Endodermal cell (in vitro differentiated cells): Measurements from ENCODE around the gene RHOV. TPM values are rescaled to one million over a fixed set of nuclear protein-coding genes. Genes with fewer than 3 reads are reported as not detected.

Experiments used
- DNase-seq: peaks from one replicate; pipeline ENCODE4 v3.0.0-alpha.2; 2017
- H3K27ac ChIP-seq: 2 replicates; pipeline ENCODE4 v1.5.1; 2013; ENCODE audit warnings: mild to moderate bottlenecking, low read depth, low read length, moderate library complexity
- H3K27me3 ChIP-seq: 2 replicates; pipeline ENCODE4 v1.6.1; 2013; ENCODE audit warnings: mild to moderate bottlenecking, low read length, moderate library complexity; ENCODE audit not compliant: insufficient read depth, control insufficient read depth, poor library complexity, severe bottlenecking
- H3K36me3 ChIP-seq: 2 replicates; pipeline ENCODE4 v1.7.0; 2013; ENCODE audit warnings: mild to moderate bottlenecking, low read length, moderate library complexity; ENCODE audit not compliant: control insufficient read depth, insufficient read depth
- H3K4me1 ChIP-seq: one replicate; pipeline ENCODE4 v1.7.0; 2013; ENCODE audit warnings: low read length; ENCODE audit not compliant: control insufficient read depth, insufficient read depth
- H3K4me3 ChIP-seq: 2 replicates; pipeline ENCODE4 v1.5.1; 2013; ENCODE audit warnings: mild to moderate bottlenecking, low read length, moderate library complexity
- H3K9ac ChIP-seq: 2 replicates; pipeline ENCODE4 v1.6.1; 2013; ENCODE audit warnings: mild to moderate bottlenecking, low read length, moderate library complexity; ENCODE audit not compliant: poor library complexity, severe bottlenecking; ENCODE audit errors: extremely low read depth
- H3K9me3 ChIP-seq: 2 replicates; pipeline ENCODE4 v1.6.1; 2013; ENCODE audit warnings: mild to moderate bottlenecking, low read length, moderate library complexity; ENCODE audit not compliant: control insufficient read depth
- H3K27ac Mint-ChIP-seq: 2 replicates; pipeline ENCODE4 v1.8.0; 2020; ENCODE audit warnings: mixed read lengths
- H3K27me3 Mint-ChIP-seq: 2 replicates; pipeline ENCODE4 v1.8.0; 2021; ENCODE audit warnings: mild to moderate bottlenecking, mixed read lengths; ENCODE audit not compliant: insufficient read depth
- H3K36me3 Mint-ChIP-seq: 2 replicates; pipeline ENCODE4 v1.8.0; 2020; ENCODE audit warnings: low read depth, mixed read lengths
- H3K4me1 Mint-ChIP-seq: 2 replicates; pipeline ENCODE4 v1.8.0; 2020; ENCODE audit warnings: mixed read lengths
- H3K4me3 Mint-ChIP-seq: 2 replicates; pipeline ENCODE4 v1.8.0; 2020; ENCODE audit warnings: mild to moderate bottlenecking, moderate library complexity, mixed read lengths
- H3K9me3 Mint-ChIP-seq: 2 replicates; pipeline ENCODE4 v1.8.0; 2020; ENCODE audit warnings: mild to moderate bottlenecking, mixed read lengths
- WGBS, 2 experiments: methylation state at CpG; one replicate each; pipeline versions ENCODE4 v1.1.5 to v1.1.7; 2013; ENCODE audit warnings: missing lambda C conversion rate in 2 of 2, mixed read lengths in 1 of 2; ENCODE audit not compliant: insufficient coverage in 1 of 2, insufficient read length in 1 of 2; 5-methylcytosine and 5-hydroxymethylcytosine counted together
- total RNA-seq, 2 donors: library from RNA; stranded (reverse); fragmentation: NEBNext Ultra II Directional in 1 of 2; extraction: Animal tissue kit (Norgen Biotek cat#: 25700) in 1 of 2; gene quantifications; 2 replicates in 1 of 2; 3 replicates in 1 of 2; pipeline ENCODE4 v1.2.1, GENCODE V29; 2021
- TF ChIP-seq, protein P1 (sequence below): fragments of 200-600 bp; sonication (generic); conservative IDR thresholded peaks from 2 replicates; pipeline ENCODE4 v1.5.0; 2021; ENCODE audit warnings: antibody characterized with exemption, mild to moderate bottlenecking

Gene RHOV
- total RNA-seq, 2 donors from 2014 or later = 1.8 to 2.8 TPM

DNA sequence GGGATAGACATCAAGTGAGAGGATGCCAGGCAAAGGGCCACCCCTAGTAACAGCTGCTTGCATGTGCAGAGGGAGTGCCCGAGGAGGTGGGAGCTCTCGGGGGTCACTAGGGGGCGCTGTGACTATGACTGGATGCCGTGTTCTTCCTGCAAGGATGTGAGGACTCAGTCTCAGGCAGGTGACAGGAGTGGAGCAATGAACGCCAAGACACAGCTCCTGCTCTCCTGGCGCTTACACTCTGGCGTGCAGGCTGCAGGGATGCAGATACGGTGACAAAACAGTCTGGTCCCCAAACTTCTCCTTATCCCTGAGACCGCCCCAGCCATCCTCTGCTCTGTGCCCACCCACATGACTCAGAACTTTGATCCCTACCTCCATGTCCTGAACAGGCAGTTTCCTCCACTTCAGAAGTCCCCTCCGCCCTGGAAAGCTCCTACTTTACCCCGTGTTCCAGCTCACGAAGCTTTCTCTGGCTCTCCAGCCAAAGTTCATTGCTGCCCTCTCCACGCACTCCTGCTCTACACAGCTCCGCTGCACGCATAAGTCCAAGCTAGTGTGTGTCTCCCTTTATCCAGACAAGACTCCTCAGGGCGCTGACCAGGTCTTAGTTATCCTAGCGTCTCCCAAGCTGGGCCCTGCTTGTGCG is 14.7 kb downstream of the RHOV start:
- Histone ChIP-seq H3K9ac (no peak overlapping the region), H3K36me3 (peaks cover 20% of the 10 kb centered on the region), H3K4me3 (no peak overlapping the region), H3K4me1 (no peaks in the 10 kb centered on the region), H3K9me3 (no peaks in the 10 kb centered on the region), H3K27me3 (no peaks in the 10 kb centered on the region), H3K27ac (no peak overlapping the region)
- peak; percentile 98 for DNase-seq
- Mint-ChIP-seq H3K9me3 (no peaks in the 10 kb centered on the region), H3K4me3 (no peak overlapping the region), H3K36me3 (peaks cover 27% of the 10 kb centered on the region), H3K4me1 (peaks cover 8% of the 10 kb centered on the region), H3K27ac (peak overlapping the region; percentile 75), H3K27me3 (no peaks in the 10 kb centered on the region)
- WGBS, 2 experiments = 53 to 63% methylated on average over 9 to 18 of the region's 18 CpGs
- TF ChIP-seq, protein P1, sequence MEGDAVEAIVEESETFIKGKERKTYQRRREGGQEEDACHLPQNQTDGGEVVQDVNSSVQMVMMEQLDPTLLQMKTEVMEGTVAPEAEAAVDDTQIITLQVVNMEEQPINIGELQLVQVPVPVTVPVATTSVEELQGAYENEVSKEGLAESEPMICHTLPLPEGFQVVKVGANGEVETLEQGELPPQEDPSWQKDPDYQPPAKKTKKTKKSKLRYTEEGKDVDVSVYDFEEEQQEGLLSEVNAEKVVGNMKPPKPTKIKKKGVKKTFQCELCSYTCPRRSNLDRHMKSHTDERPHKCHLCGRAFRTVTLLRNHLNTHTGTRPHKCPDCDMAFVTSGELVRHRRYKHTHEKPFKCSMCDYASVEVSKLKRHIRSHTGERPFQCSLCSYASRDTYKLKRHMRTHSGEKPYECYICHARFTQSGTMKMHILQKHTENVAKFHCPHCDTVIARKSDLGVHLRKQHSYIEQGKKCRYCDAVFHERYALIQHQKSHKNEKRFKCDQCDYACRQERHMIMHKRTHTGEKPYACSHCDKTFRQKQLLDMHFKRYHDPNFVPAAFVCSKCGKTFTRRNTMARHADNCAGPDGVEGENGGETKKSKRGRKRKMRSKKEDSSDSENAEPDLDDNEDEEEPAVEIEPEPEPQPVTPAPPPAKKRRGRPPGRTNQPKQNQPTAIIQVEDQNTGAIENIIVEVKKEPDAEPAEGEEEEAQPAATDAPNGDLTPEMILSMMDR = peak; percentile 95

DNA sequence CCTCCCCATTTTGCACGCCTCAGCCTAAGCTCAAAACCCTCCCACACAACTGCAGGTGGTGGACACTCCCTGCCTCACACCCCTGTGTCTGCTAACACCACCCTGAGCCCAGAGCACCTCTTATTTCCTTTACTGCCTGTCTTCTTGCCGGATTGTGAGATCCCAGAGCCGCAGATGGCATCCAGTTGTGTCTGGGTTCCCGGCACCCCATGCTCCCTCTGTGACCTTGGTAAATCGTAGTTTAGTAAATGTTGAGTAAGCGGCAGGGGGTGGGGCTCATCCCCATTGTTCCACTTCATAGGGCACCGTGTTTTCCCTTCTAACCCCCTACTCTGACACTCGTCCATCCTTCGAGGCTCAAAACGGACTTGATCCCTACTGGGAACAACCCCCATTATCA is 15.3 kb downstream of the RHOV start:
- WGBS, 2 experiments = 84 to 87% methylated on average over 4 to 10 of the region's 10 CpGs
- Histone ChIP-seq H3K9me3 (no peaks in the 10 kb centered on the region), H3K9ac (no peak overlapping the region), H3K27me3 (no peaks in the 10 kb centered on the region), H3K4me3 (no peak overlapping the region), H3K4me1 (no peaks in the 10 kb centered on the region), H3K36me3 (peaks cover 23% of the 10 kb centered on the region), H3K27ac (no peak overlapping the region)
- Mint-ChIP-seq H3K4me1 (peaks cover 8% of the 10 kb centered on the region), H3K9me3 (no peaks in the 10 kb centered on the region), H3K4me3 (no peak overlapping the region), H3K36me3 (peaks cover 31% of the 10 kb centered on the region), H3K27me3 (no peaks in the 10 kb centered on the region), H3K27ac (peak overlapping the region; percentile 75)
- TF ChIP-seq, protein P1 = no peak
- DNase-seq = no peak

DNA sequence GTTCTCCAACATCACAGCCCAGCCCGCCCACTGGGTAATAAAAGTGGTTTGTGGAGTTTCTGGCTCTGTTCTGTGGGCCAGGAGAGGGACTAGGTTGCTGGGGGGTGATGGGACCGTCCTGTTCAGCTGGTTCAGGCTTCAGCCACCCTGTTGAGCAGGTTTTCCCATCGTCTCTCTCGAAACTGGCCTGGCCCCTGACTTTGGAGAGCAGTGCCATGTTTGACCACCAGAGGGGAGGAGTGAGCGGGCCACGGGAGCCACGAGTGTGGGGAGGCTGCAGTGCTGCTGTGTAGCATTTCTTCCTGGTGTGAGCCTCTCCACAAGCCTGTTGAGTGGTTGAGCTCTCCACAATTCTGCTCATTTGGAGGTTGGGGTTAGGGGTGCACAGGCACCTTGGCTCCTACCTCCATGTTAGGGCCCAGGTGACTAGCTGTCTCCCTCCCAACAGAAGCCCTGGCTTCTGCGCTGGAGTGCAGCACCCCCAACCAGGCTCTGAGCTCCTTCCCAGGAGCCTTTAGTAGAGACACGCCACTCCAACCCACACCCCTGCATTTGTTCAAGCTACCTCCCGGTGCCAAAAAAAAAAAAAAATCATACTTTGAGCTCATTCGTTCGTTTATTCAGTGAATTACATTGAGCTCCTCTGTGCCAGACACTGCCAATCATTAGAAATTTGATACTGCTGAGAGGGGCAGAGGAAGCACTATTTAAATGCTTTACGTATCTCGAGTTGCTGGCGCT is 16.3 kb downstream of the RHOV start:
- Mint-ChIP-seq H3K9me3 (no peaks in the 10 kb centered on the region), H3K4me1 (peaks cover 8% of the 10 kb centered on the region), H3K36me3 (peaks cover 31% of the 10 kb centered on the region), H3K27ac (peak overlapping the region; percentile 80), H3K4me3 (no peak overlapping the region), H3K27me3 (no peaks in the 10 kb centered on the region)
- H3K9me3 ChIP-seq = no peaks in the 10 kb centered on the region
- no peaks in the 10 kb centered on the region for H3K27me3 ChIP-seq
- TF ChIP-seq, protein P1 = peak; percentile 96
- 59 to 60% methylated on average over 13 to 15 of the region's 15 CpGs for WGBS, 2 experiments
- H3K4me1 ChIP-seq = no peaks in the 10 kb centered on the region
- H3K36me3 ChIP-seq = peaks cover 23% of the 10 kb centered on the region
- H3K4me3 ChIP-seq = no peak overlapping the region
- peak; percentile 97 for DNase-seq
- H3K9ac ChIP-seq = no peak overlapping the region
- no peak overlapping the region for H3K27ac ChIP-seq
